Mesodermal cell (in vitro differentiated cells): ENCODE results near the gene PRLR.
"Not testable (repeated sequence)": the region's sequence is repeated elsewhere in the genome, so short reads cannot be mapped to it uniquely, and the experiment has no call there.

Experiments
- H3K27ac ChIP-seq: 2 replicates; pipeline ENCODE4 v1.7.0; 2013; ENCODE audit warnings: mild to moderate bottlenecking, low read depth, low read length, moderate library complexity; ENCODE audit not compliant: severe bottlenecking
- H3K36me3 ChIP-seq: 2 replicates; pipeline ENCODE4 v1.7.1; 2013; ENCODE audit warnings: mild to moderate bottlenecking, low read length, moderate library complexity; ENCODE audit not compliant: control insufficient read depth, insufficient read depth
- H3K4me1 ChIP-seq: one replicate; pipeline ENCODE4 v1.7.1; 2013; ENCODE audit warnings: mild to moderate bottlenecking, low read length; ENCODE audit not compliant: insufficient read depth, control insufficient read depth, poor library complexity, severe bottlenecking
- H3K4me3 ChIP-seq: 2 replicates; pipeline ENCODE4 v1.7.0; 2013; ENCODE audit warnings: low read length, control low read depth, mild to moderate bottlenecking; ENCODE audit not compliant: insufficient read depth, poor library complexity, severe bottlenecking; ENCODE audit errors: extremely low read depth
- H3K9me3 ChIP-seq: 2 replicates; pipeline ENCODE4 v1.7.1; 2013; ENCODE audit warnings: mild to moderate bottlenecking, low read length, moderate library complexity; ENCODE audit not compliant: control insufficient read depth
- WGBS, 2 experiments: methylation state at CpG; one replicate each; pipeline ENCODE4 v1.1.5; 2013; ENCODE audit warnings: missing lambda C conversion rate in 2 of 2; ENCODE audit not compliant: insufficient coverage in 2 of 2; 5-methylcytosine and 5-hydroxymethylcytosine counted together

PRLR gene

DNA sequence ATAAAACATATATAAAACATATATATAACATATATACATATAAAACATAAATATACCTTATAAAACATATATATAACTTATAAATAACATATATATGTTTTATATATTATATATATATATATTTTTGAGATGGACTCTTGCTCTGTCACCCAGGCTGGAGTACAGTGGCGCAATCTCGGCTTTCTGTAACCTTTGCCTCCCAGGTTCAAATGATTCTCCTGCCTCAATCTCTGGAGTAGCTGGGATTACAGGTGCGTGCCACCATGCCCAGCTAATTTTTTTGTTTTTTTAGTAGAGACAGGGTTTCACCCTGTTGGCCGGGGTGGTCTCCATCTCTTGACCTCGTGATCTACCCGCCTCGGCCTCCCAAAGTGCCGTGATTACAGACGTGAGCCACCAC, 128.6 kb downstream of the PRLR start:
- H3K4me1 ChIP-seq, H3K4me3 ChIP-seq, H3K36me3 ChIP-seq, H3K9me3 ChIP-seq, H3K27ac ChIP-seq: not testable (repeated sequence)
- 89 to 93% methylated on average over 8 to 9 of the region's 9 CpGs for WGBS, 2 experiments

GRCh38 chr5:35101016-35101415, 129.3 kb downstream of the PRLR start:
- no peaks in the 10 kb centered on the region for H3K9me3 ChIP-seq
- no peaks in the 10 kb centered on the region for H3K4me1 ChIP-seq
- WGBS, 2 experiments, result 92 to 94% methylated on average over 3 of the region's 4 CpGs
- H3K27ac ChIP-seq, result no peak overlapping the region
- H3K36me3 ChIP-seq, result no peaks in the 10 kb centered on the region
- no peak overlapping the region for H3K4me3 ChIP-seq

DNA sequence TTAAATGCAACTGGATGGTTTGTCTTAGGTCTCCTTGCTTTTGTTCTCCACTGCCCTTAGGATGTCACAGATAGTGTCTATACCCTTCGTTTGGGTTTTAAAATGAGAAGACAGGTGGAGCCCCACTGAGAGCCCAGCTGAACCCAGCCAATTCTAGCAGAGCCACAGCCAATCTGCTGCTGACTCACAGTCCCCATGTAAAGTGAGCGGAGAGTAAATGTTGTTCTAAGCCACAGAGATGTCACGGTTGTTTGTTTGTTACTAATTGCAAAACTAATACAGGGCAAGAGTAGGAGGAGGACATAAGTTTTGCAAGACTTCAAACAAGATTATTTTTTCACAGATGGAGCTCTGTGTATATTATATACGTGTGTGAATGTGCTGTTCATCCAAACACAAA, 132.1 kb downstream of the PRLR start:
- no peaks in the 10 kb centered on the region for H3K9me3 ChIP-seq
- H3K4me1 ChIP-seq, result no peaks in the 10 kb centered on the region
- 94% methylated on average over 2 of the region's 4 CpGs; no CpG with 5 or more reads in 1 of the 2 experiments for WGBS, 2 experiments
- H3K36me3 ChIP-seq, result no peaks in the 10 kb centered on the region
- no peak overlapping the region for H3K4me3 ChIP-seq
- no peak overlapping the region for H3K27ac ChIP-seq

DNA sequence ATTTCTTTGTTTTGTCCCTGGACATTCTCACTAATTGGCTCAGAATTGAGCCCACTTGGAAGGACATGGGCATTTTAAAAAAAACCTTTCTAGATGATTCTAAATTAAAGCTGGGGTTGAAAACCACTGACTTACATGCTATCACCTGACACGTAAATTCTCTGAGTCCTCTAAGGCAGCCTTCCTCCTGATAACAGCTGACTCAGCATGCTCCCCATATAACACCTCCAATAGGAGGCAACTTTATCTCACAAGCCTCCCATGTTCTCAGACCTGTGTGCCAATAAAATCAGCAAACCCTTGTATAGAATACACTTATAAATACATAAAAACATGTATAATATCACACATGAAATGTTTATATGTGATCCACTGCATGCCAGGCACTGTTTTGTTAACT, 133.4 kb downstream of the PRLR start:
- no peaks in the 10 kb centered on the region for H3K9me3 ChIP-seq
- no peak overlapping the region for H3K27ac ChIP-seq
- no peaks in the 10 kb centered on the region for H3K36me3 ChIP-seq
- WGBS, 2 experiments, result 100% methylated on average over 1 of the region's 1 CpG; no CpG with 5 or more reads in 1 of the 2 experiments
- H3K4me3 ChIP-seq, result no peak overlapping the region
- H3K4me1 ChIP-seq, result no peaks in the 10 kb centered on the region

DNA sequence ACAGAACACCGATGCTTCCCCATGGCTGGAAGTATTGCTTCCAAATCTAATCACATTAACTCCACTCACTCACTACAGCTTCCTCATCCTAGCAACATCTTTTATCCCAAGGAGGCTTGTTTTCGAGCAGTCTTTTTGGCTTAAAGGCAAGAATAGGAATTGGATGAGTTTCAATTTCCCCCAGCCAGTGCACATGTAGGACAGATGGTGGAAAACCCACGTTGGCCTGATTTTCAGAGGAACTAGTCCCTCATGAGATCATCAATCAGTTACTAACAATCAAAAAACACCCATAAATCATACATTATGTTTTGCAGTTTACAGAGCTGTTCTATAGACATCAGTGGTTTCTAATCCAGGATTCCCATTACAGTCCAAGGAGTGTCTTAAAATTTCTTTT, 134.1 kb downstream of the PRLR start:
- H3K4me1 ChIP-seq, result no peaks in the 10 kb centered on the region
- 60 to 80% methylated on average over 1 to 2 of the region's 3 CpGs for WGBS, 2 experiments
- no peaks in the 10 kb centered on the region for H3K36me3 ChIP-seq
- no peak overlapping the region for H3K4me3 ChIP-seq
- no peaks in the 10 kb centered on the region for H3K9me3 ChIP-seq
- no peak overlapping the region for H3K27ac ChIP-seq

DNA sequence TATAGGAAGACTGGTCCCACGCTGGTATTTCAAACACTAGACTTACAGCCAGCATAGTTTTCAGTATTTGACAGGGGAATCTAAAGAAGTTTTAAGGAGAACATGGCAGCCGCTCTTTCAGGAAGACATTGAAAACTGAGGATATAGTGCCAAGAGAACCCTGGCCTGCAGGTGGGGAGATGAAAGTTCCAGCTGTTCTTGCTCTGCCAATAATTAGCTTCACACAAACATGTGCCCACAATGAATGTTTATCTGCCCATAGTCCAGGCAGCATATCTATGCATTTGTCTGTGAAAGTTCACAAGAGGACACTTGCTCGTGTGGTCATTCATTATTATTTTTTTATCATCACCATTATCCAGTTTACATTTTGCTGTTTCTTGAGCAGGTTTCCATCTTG, 134.9 kb downstream of the PRLR start:
- Histone ChIP-seq H3K36me3 (no peaks in the 10 kb centered on the region), H3K4me1 (no peaks in the 10 kb centered on the region), H3K9me3 (no peaks in the 10 kb centered on the region), H3K4me3 (no peak overlapping the region), H3K27ac (no peak overlapping the region)
- 90 to 100% methylated on average over 3 of the region's 3 CpGs for WGBS, 2 experiments

GRCh38 chr5:35094948-35095347, 135.3 kb downstream of the PRLR start:
- WGBS, 2 experiments, result 86 to 100% methylated on average over 1 to 2 of the region's 3 CpGs
- no peaks in the 10 kb centered on the region for H3K9me3 ChIP-seq
- H3K27ac ChIP-seq, result no peak overlapping the region
- H3K4me1 ChIP-seq, result no peaks in the 10 kb centered on the region
- no peaks in the 10 kb centered on the region for H3K36me3 ChIP-seq
- no peak overlapping the region for H3K4me3 ChIP-seq

GRCh38 chr5:35092703-35093102, 137.6 kb downstream of the PRLR start:
- WGBS, 2 experiments, result 86 to 100% methylated on average over 2 of the region's 2 CpGs
- H3K9me3 ChIP-seq, result no peaks in the 10 kb centered on the region
- no peaks in the 10 kb centered on the region for H3K4me1 ChIP-seq
- no peaks in the 10 kb centered on the region for H3K36me3 ChIP-seq
- no peak overlapping the region for H3K27ac ChIP-seq
- no peak overlapping the region for H3K4me3 ChIP-seq

DNA sequence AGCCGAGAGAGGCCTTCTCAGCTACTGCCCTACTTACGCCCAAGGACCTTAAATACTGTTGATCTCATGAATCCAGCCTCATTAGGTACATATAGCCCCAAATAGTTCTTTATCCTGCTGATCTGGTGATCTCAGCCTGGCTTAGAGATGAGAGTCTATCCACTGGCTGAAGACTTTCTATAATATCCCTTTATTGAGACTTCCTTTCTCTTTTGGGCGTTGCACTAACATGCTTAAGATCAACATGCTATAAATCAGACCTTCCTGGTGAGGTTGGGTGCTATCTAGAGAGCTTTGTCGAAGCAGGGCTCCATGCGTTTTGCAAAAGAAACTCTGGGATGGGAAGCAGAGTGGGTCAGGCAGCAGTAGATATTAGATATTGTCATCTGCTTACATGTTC, 138.6 kb downstream of the PRLR start:
- H3K4me1 ChIP-seq, result no peaks in the 10 kb centered on the region
- H3K9me3 ChIP-seq, result no peaks in the 10 kb centered on the region
- 100% methylated on average over 3 of the region's 5 CpGs; no CpG with 5 or more reads in 1 of the 2 experiments for WGBS, 2 experiments
- no peaks in the 10 kb centered on the region for H3K36me3 ChIP-seq
- H3K4me3 ChIP-seq, result no peak overlapping the region
- no peak overlapping the region for H3K27ac ChIP-seq

DNA sequence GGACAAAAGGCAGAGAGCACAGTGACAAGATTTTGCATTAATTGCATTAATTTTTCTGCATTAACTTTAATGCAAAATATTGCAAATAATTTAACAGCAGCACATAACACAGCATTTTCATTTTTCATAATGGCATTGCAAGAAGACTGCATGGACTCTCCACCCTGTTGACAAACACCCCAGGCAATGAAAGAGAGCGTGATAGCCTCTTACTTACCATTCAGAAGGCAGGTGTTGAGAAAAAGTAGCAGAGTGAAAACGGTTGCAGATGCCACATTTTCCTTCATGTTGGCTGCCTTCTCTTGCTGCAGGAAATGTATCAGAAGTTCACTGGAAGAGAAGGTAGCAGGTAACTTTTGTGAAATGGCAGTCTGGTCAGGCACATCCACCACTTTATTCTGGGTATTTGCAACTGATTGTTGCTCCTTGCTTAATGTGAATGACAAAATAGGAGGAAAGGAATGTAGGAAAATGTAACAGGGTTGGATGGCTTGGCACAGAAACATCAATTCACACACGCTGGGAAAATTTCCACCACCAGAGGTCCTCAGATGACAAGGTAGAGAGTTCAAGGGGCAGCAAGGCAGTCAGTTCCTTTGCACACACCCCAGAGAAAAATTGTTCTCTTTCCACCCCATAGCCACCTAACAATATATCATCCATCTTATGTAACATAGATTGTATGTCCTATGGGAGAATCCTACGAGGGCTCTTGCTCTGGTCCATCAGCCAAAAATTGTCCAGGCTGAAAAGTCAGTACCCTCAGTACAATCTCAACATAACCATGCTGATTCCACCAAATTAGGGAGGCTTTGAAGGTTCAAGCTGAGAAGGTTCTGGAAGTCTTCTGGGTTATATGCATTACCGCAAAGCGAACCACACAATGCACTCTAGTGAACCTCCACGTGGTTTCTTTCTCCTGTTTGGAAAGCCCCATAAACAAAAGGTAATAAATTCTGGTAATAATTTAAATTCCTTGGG, 140.7 kb downstream of the PRLR start:
- Histone ChIP-seq H3K9me3 (no peaks in the 10 kb centered on the region), H3K4me3 (no peak overlapping the region), H3K4me1 (no peaks in the 10 kb centered on the region), H3K36me3 (no peaks in the 10 kb centered on the region), H3K27ac (no peak overlapping the region)
- 28 to 80% methylated on average over 1 to 2 of the region's 7 CpGs for WGBS, 2 experiments

DNA sequence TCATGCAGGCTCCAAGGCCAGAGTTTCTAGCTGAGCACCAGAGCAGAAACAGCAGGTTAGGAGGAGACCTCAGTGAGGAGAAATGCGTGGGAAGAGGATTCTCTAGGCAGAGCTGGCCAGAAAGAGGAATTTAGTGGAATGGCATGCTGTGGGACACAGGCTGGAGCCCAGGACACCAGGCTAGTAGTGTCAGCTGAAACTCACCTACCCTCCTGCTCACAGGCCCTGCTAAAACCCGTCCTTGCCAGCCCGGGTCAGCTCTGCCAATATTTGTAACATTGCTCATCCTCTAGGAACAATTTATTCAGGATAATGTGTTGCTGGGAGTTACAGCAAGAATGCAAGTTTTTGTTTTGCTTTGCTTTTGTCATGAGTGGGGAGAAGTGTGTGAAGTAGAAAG, 142.3 kb downstream of the PRLR start:
- Histone ChIP-seq H3K4me3 (no peak overlapping the region), H3K4me1 (no peaks in the 10 kb centered on the region), H3K27ac (no peak overlapping the region), H3K36me3 (no peaks in the 10 kb centered on the region), H3K9me3 (no peaks in the 10 kb centered on the region)
- 71% methylated on average over 1 of the region's 3 CpGs; no CpG with 5 or more reads in 1 of the 2 experiments for WGBS, 2 experiments
